ENCODE results near the gene ADIPOQ. TPM values are rescaled to one million over a fixed set of nuclear protein-coding genes. Genes with fewer than 3 reads are reported as not detected.

ADIPOQ gene
- total and polyA plus RNA-seq, 2 of the 13 experiments (the other 11 are each of a cell fraction or from before 2014, with no cell fraction given), result not detected

DNA sequence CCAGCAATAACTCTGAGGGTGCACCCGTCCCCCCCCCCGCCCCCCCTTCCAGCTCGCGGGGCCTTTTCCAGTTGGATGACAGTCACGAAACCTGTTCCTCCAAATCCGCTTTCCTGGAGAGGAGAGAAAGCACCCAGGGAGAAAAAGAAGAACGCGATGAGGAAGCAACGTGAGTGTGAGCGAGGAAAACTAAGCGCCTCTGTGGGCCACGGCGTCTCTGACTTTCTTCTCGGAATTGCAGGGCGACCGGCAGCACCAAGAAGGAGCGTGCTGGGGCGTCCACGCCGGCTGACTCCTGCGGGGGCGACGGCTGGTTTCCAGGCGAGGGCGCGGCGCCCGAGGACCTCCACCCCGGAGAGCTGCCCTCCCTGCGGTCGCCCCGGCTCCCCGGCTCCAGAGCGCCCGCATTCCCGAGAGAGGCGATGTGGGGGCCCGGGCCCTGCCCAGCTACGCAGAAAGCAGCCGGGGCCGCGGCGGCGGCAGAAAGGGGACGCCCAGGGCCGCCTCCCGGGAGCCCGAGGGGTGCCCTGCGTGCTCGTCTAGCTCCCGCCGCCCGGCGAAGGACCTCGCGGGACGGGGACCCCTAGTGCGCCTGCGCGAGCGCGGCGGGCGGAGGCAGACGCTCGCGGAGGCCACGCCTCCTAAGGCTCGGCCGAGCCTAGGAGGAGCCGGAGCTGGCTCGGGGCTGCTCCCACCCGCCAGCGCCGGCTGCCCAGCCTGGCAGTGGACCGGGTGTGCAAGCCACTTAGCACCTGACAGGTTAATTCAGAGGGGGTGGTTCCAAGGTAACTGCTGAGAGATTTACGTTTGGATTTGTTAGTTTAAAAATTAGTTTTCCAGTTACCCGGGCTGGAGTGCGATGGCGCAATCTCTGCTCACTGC lies 15.3 kb upstream of the ADIPOQ start (continued):
- TF ChIP-seq SKIL (CRISPR knock-in tag; IDR thresholded peaks at IDR 0.05; ENCODE audit: borderline replicate concordance) (no peak), AGO1 (IDR thresholded peaks at IDR 0.05; ENCODE audit: low read depth, low read length, poor library complexity, severe bottlenecking) (no peak), U2AF2 (IDR thresholded peaks at IDR 0.05; ENCODE audit: low read depth, low read length) (no peak), ZNF333 (CRISPR knock-in tag; IDR thresholded peaks at IDR 0.05; ENCODE audit: borderline replicate concordance) (no peak), HNRNPLL (IDR thresholded peaks at IDR 0.05; ENCODE audit: low read depth, low read length, poor library complexity, severe bottlenecking) (no peak), NFATC3 (CRISPR knock-in tag; IDR thresholded peaks at IDR 0.05) (no peak), ZNF350 (CRISPR knock-in tag; IDR thresholded peaks at IDR 0.05; ENCODE audit: borderline replicate concordance, low read depth) (no peak), LRRFIP1 (CRISPR knock-in tag; conservative IDR thresholded peaks at IDR 0.05) (no peak), ZBTB44 (CRISPR knock-in tag; IDR thresholded peaks at IDR 0.05) (no peak), ONECUT2 (CRISPR knock-in tag; IDR thresholded peaks at IDR 0.05) (no peak), PBX3 (CRISPR knock-in tag; IDR thresholded peaks at IDR 0.05; ENCODE audit: borderline replicate concordance) (no peak)
